Mesenchymal stem cell (in vitro differentiated cells and primary cell): Measurements from ENCODE around the gene ITGA1.

ENCODE experiments used
- DNase-seq: peaks from one replicate; pipeline ENCODE4 v3.0.0-alpha.2; 2013
- H2AFZ ChIP-seq: one replicate; pipeline ENCODE4 v1.6.1; 2013; ENCODE audit warnings: low read depth, mild to moderate bottlenecking, control low read depth, inconsistent platforms, low read length, moderate library complexity
- H2AK5ac ChIP-seq: 2 replicates; pipeline ENCODE4 v1.6.1; 2013; ENCODE audit warnings: low read length, moderate library complexity, mild to moderate bottlenecking, inconsistent platforms; ENCODE audit not compliant: severe bottlenecking
- H2BK120ac ChIP-seq: one replicate; pipeline ENCODE4 v1.6.1; 2013; ENCODE audit warnings: low read depth, mild to moderate bottlenecking, inconsistent platforms, low read length, moderate library complexity
- H2BK12ac ChIP-seq, 2 experiments: one replicate each; pipeline ENCODE4 v1.6.1; 2013; ENCODE audit warnings: inconsistent platforms in 2 of 2, low read length in 2 of 2, mild to moderate bottlenecking in 2 of 2, moderate library complexity in 2 of 2, control low read depth in 1 of 2
- H2BK15ac ChIP-seq: one replicate; pipeline ENCODE4 v1.6.1; 2013; ENCODE audit warnings: mild to moderate bottlenecking, low read depth, inconsistent platforms; ENCODE audit not compliant: poor library complexity, severe bottlenecking
- H2BK5ac ChIP-seq: 2 replicates; pipeline ENCODE4 v1.6.1; 2013; ENCODE audit warnings: low read depth, mild to moderate bottlenecking, low read length, control low read depth, inconsistent platforms; ENCODE audit not compliant: poor library complexity, severe bottlenecking
- H3K14ac ChIP-seq, 2 experiments: one replicate each; pipeline ENCODE4 v1.6.1; 2013; ENCODE audit warnings: inconsistent platforms in 2 of 2, low read length in 2 of 2, control low read depth in 1 of 2, mild to moderate bottlenecking in 1 of 2, moderate library complexity in 1 of 2
- H3K18ac ChIP-seq, 2 experiments: one replicate each; pipeline ENCODE4 v1.6.1; 2013; ENCODE audit warnings: inconsistent platforms in 2 of 2, low read length in 2 of 2, control low read depth in 1 of 2, low read depth in 1 of 2, mild to moderate bottlenecking in 1 of 2
- H3K23ac ChIP-seq, 2 experiments: one replicate each; pipeline ENCODE4 v1.6.1; 2013; ENCODE audit warnings: inconsistent platforms in 2 of 2, low read length in 2 of 2, mild to moderate bottlenecking in 2 of 2, moderate library complexity in 2 of 2, control low read depth in 1 of 2
- H3K27ac ChIP-seq: 2 replicates; pipeline ENCODE4 v1.5.1; 2013; ENCODE audit warnings: mild to moderate bottlenecking, moderate library complexity, low read length, control low read depth, inconsistent platforms; ENCODE audit not compliant: poor library complexity, severe bottlenecking
- H3K27me3 ChIP-seq, 2 experiments: 2 replicates each; pipeline versions ENCODE4 v1.6.1 to v1.7.0; 2013; ENCODE audit warnings: low read length in 2 of 2, mild to moderate bottlenecking in 2 of 2, moderate library complexity in 2 of 2, control low read depth in 1 of 2, inconsistent platforms in 1 of 2; ENCODE audit not compliant: control insufficient read depth in 1 of 2, insufficient read depth in 1 of 2
- H3K36me3 ChIP-seq, 2 experiments: 2 replicates each; pipeline versions ENCODE4 v1.6.1 to v1.7.0; 2013; ENCODE audit warnings: low read length in 2 of 2, control low read depth in 1 of 2, inconsistent platforms in 1 of 2, low read depth in 1 of 2, mild to moderate bottlenecking in 1 of 2; ENCODE audit not compliant: insufficient read depth in 2 of 2, control insufficient read depth in 1 of 2
- H3K4ac ChIP-seq, 2 experiments: one replicate each; pipeline ENCODE4 v1.6.1; 2013; ENCODE audit warnings: inconsistent platforms in 2 of 2, low read length in 2 of 2, mild to moderate bottlenecking in 2 of 2, moderate library complexity in 2 of 2, control low read depth in 1 of 2, low read depth in 1 of 2
- H3K4me1 ChIP-seq: 2 replicates; pipeline ENCODE4 v1.6.1; 2013; ENCODE audit warnings: low read depth, low read length, control low read depth; ENCODE audit not compliant: control insufficient read depth, insufficient read depth
- H3K4me2 ChIP-seq: 2 replicates; pipeline ENCODE4 v1.6.1; 2013; ENCODE audit warnings: low read length, mild to moderate bottlenecking, inconsistent platforms; ENCODE audit not compliant: poor library complexity, severe bottlenecking
- H3K4me3 ChIP-seq, 2 experiments: 2 replicates each; pipeline versions ENCODE4 v1.5.1 to v1.7.0; 2013; ENCODE audit warnings: low read length in 2 of 2, mild to moderate bottlenecking in 2 of 2, control low read depth in 1 of 2, low read depth in 1 of 2; ENCODE audit not compliant: insufficient read depth in 1 of 2
- H3K79me1 ChIP-seq: replicated peaks from 2 replicates; pipeline ENCODE4 v1.6.1; 2013; ENCODE audit warnings: mild to moderate bottlenecking, control low read depth, low read length, inconsistent platforms; ENCODE audit not compliant: poor library complexity, severe bottlenecking
- H3K9ac ChIP-seq: 2 replicates; pipeline ENCODE4 v1.7.0; 2013; ENCODE audit warnings: mild to moderate bottlenecking, low read length, moderate library complexity
- H3K9me3 ChIP-seq: 2 replicates; pipeline ENCODE4 v1.7.0; 2013; ENCODE audit warnings: mild to moderate bottlenecking, low read length; ENCODE audit not compliant: control insufficient read depth
- H4K8ac ChIP-seq: one replicate; pipeline ENCODE4 v1.6.1; 2013; ENCODE audit warnings: inconsistent platforms, mild to moderate bottlenecking, low read length, moderate library complexity
- H4K91ac ChIP-seq: one replicate; pipeline ENCODE4 v1.6.1; 2013; ENCODE audit warnings: mild to moderate bottlenecking, low read length, inconsistent platforms
- WGBS: methylation state at CpG from one replicate; pipeline ENCODE4 v1.1.7; 2013; ENCODE audit warnings: mixed read lengths; 5-methylcytosine and 5-hydroxymethylcytosine counted together

Gene ITGA1

DNA sequence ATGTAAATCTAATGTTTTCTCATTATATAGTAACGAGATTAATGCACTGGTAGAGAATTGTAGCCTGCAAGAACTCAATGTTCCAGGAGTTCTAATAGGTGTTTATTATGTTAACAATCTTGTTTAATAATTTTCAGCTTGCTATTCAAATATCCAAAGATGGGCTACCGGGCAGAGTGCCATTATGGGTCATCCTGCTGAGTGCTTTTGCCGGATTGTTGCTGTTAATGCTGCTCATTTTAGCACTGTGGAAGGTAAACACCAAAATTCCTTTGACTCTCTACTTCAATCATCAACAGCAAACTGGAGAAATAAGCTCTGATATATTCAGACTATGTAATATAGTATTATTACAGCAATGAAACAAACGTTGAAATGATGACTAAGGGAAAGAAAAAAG lies 159.5 kb downstream of the ITGA1 start:
- Histone ChIP-seq H3K4me3 (no peak overlapping the region), H3K23ac (no peak overlapping the region), H3K9me3 (no peaks in the 10 kb centered on the region), H3K79me1 (no peaks in the 10 kb centered on the region), H2BK12ac (no peak overlapping the region), H4K91ac (no peak overlapping the region), H2AFZ (no peak overlapping the region), H3K36me3 (no peaks in the 10 kb centered on the region), H3K27me3 (no peaks in the 10 kb centered on the region), H3K27ac (no peak overlapping the region), H3K4me2 (peak overlapping the region; percentile 34), H2BK120ac (no peak overlapping the region), H4K8ac (no peak overlapping the region), H3K4ac (no peak overlapping the region), H3K9ac (no peak overlapping the region), H2BK15ac (no peak overlapping the region), H2BK5ac (no peak overlapping the region), H3K4me1 (no peaks in the 10 kb centered on the region), H2AK5ac (no peak overlapping the region), H3K14ac (no peak overlapping the region), H3K18ac (no peak overlapping the region)
- no CpG with 5 or more reads among the region's 4 CpGs for WGBS
- no peak for DNase-seq

DNA sequence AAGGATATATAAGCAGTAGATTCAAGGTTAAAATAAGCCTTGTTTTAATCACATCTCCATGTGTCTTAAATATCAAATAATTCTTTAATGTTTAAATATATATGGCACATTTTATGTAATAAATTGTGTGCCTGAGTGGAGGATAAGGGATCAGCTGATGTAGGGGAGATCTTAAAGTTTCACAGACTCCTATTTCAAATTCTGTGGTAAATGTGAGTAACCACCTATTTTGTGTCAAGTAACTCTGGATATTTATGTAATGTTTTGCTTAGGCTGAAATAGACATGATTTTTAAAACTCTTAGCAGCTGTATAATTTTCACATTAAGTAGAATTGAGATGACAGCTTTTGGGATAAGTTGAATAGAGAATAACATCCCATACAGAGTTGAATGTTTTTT lies 160.1 kb downstream of the ITGA1 start:
- Histone ChIP-seq H3K18ac (no peak overlapping the region), H2BK5ac (no peak overlapping the region), H3K4me1 (no peaks in the 10 kb centered on the region), H3K9ac (peak overlapping the region; percentile 47), H3K4ac (no peak overlapping the region), H3K79me1 (no peaks in the 10 kb centered on the region), H3K23ac (no peak overlapping the region), H2BK12ac (no peak overlapping the region), H4K8ac (no peak overlapping the region), H3K36me3 (no peaks in the 10 kb centered on the region), H2BK15ac (no peak overlapping the region), H2AK5ac (no peak overlapping the region), H2BK120ac (no peak overlapping the region), H3K27me3 (no peaks in the 10 kb centered on the region), H4K91ac (no peak overlapping the region), H3K4me2 (no peak overlapping the region), H2AFZ (no peak overlapping the region), H3K14ac (no peak overlapping the region), H3K27ac (no peak overlapping the region), H3K9me3 (no peaks in the 10 kb centered on the region), H3K4me3 (no peak overlapping the region)
- DNase-seq: peak; percentile 21

DNA sequence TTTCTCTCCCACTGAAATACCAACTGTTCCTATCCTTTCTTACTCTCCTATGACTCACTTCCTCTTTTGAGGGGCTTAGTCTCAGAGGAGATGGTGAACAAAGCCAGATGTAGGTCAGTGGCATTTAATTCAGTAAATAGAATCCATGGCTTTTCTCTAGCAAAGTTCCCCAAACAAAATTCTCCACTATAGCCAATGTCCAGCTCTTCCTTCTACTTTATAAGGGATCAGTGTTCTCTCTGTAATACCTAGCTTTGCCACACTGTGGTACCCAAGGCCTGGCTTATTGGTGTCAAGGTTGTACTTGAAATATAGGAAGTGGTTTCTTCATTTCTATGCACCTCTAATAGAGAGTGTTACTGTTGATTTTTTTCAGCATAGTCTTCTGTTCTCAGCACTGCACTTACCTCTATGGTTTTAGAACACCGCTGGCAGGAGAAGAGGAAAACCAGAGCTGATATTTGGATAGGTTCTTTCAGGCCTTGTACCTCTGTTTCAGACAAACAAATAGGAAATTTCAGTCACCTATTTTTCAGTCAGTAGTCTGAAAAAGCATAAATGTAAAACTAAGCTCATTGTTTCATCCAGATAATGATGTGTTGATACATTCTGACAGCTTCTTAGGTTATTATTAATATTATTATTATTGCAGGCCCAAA lies 160.8 kb downstream of the ITGA1 start:
- peak; percentile 88 for DNase-seq
- H4K8ac ChIP-seq: no peak overlapping the region
- H2BK5ac ChIP-seq: no peak overlapping the region
- peak overlapping the region; percentile 53 for H3K27ac ChIP-seq
- H3K18ac ChIP-seq: no peak overlapping the region
- H2BK15ac ChIP-seq: no peak overlapping the region
- no peaks in the 10 kb centered on the region for H3K9me3 ChIP-seq
- no peak overlapping the region for H4K91ac ChIP-seq
- no peak overlapping the region for H3K4me3 ChIP-seq
- no peaks in the 10 kb centered on the region for H3K36me3 ChIP-seq
- no peak overlapping the region for H2BK12ac ChIP-seq
- no peak overlapping the region for H3K14ac ChIP-seq
- no peak overlapping the region for H3K4ac ChIP-seq
- H2BK120ac ChIP-seq: no peak overlapping the region
- H2AFZ ChIP-seq: no peak overlapping the region
- H2AK5ac ChIP-seq: no peak overlapping the region
- no peaks in the 10 kb centered on the region for H3K79me1 ChIP-seq
- peak overlapping the region; percentile 51 for H3K9ac ChIP-seq
- H3K27me3 ChIP-seq: no peaks in the 10 kb centered on the region
- no peaks in the 10 kb centered on the region for H3K4me1 ChIP-seq
- whole genome bisulfite sequencing: no CpG with 5 or more reads among the region's 1 CpG
- H3K4me2 ChIP-seq: no peak overlapping the region
- no peak overlapping the region for H3K23ac ChIP-seq

DNA sequence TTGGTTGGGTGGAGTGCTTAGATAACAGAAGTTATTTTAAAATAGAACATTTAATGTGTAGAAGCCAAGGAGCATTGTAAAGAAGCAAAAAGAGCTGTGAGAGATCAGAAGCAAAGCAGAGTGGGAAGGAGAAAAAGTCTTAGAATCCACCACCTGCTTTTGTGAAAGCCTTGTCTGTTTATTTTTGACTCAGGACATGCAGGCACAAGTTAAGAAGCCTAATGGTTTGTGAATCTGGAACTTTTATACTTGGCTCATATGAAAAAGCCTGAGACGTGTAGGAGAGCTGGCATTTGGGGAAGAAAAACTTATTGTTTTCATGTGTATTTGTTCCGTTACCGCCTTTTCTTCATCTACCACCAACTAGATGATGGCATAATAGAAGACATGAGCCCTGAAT lies 163.0 kb downstream of the ITGA1 start:
- H3K18ac ChIP-seq: no peak overlapping the region
- no peak overlapping the region for H2BK15ac ChIP-seq
- H3K9me3 ChIP-seq: no peaks in the 10 kb centered on the region
- H2BK12ac ChIP-seq: no peak overlapping the region
- H4K8ac ChIP-seq: no peak overlapping the region
- WGBS: no CpG with 5 or more reads among the region's 3 CpGs
- no peak overlapping the region for H2BK5ac ChIP-seq
- H3K27ac ChIP-seq: no peak overlapping the region
- DNase-seq: no peak
- no peaks in the 10 kb centered on the region for H3K27me3 ChIP-seq
- H3K79me1 ChIP-seq: no peaks in the 10 kb centered on the region
- H3K4me3 ChIP-seq: no peak overlapping the region
- no peak overlapping the region for H2AK5ac ChIP-seq
- H4K91ac ChIP-seq: no peak overlapping the region
- no peak overlapping the region for H2AFZ ChIP-seq
- no peak overlapping the region for H3K14ac ChIP-seq
- H3K4me1 ChIP-seq: no peaks in the 10 kb centered on the region
- H3K9ac ChIP-seq: no peak overlapping the region
- H3K4me2 ChIP-seq: no peak overlapping the region
- no peak overlapping the region for H3K23ac ChIP-seq
- no peak overlapping the region for H3K4ac ChIP-seq
- no peaks in the 10 kb centered on the region for H3K36me3 ChIP-seq
- H2BK120ac ChIP-seq: no peak overlapping the region
